ENCODE measurements around the gene OLA1.
A peak's percentile ranks its signal among the peaks of the same experiment; 100 is the strongest.

The OLA1 gene

DNA sequence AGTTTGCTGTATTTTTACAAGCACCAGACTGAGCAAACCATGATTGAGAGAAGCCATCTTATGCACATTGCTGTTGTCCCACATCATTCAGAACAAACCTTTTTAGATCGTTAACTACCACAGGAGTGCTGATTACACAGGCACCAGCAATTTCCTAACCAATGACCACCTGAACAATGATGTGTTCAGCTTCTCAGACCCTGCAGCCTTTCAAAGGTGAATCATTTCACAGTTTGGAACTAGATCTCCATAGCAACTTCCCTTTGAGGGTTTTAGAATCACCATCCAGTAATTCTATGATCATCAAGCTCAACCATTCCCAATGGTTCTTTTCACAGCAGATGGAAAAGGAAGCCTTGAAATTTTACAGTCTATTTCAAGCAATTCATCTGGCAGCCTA lies 71.4 kb downstream of the OLA1 start:
- DNase-seq: no peak

DNA sequence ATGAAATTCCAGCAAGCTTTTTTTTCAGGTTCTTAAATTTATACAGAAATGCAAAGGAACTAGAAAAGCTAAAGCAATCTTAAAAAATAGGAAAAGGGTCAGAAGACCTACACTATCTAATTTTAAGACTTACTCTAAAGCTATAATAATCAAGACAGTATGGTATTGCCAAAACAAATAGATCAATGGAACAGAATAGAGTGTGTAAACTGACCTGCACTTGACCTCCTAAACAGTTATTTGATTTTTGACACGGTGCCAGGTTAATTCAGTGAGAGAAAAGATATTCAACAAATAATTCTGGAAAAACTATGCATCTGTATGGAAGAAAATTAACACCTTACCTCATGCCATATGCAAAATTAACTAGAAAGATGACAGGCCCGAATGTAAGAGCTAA lies 73.6 kb downstream of the OLA1 start:
- DNase-seq: peak; percentile 78

DNA sequence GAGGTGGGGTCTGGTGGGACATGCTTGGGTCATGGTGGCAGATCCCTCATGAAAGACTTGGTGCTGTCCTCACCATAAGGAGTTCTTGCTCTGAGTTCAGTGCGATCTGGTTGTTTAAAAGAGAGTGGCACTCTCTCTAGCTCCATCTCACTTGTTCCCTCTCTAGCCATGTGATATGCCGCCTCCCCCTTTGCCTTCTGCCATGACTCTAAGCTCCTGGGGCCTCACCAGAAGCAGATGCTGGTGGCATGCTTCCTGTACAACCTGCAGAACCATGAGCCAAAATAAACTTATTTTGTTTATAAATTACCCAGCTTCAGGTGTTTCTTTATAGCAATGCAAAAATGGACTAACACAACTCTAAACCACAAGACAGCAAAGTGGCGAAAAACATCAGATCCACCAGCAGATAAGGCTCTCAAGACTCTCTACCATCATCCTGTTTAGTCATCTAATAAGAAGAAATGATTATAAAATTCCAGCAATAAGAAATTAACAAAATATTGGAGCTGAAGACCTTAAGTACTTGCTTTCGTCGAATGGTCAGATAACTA lies 75.5 kb downstream of the OLA1 start:
- no peak for DNase-seq

DNA sequence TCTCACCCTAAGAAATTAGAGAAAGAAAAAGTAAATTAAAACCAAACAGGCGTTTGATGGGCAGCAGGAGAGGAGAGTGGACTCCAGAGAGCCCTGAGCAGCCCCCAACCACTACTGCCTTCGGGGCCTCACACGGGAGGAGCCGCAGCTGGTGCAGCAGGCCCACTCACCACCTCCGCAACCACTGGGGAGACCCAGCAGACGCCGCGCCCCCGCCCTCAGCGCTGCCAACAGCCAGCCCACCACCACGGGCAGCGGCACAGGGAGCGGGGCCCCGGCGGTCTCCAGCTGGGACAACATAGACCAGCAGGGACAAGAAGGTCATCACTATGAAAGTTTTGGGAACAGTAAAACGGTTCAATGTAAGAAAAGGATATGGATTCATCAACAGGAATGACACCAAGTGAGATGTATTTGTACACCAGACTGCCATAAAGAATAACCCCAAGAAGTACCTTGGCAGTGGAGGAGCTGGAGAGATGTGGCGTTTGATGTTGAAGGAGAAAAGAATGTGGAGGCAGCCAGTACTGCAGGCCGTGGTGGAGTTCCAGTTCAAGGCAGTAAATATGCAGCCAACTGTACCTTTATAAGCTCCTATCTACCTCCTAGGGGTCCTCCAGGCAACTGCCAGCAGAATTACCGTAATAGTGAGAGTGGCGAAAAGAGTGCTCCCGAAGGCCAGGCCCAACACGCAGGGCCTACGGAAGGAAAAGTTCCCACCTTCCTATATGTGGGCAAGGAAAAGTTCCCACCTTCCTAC lies 76.5 kb downstream of the OLA1 start:
- no peak for DNase-seq

DNA sequence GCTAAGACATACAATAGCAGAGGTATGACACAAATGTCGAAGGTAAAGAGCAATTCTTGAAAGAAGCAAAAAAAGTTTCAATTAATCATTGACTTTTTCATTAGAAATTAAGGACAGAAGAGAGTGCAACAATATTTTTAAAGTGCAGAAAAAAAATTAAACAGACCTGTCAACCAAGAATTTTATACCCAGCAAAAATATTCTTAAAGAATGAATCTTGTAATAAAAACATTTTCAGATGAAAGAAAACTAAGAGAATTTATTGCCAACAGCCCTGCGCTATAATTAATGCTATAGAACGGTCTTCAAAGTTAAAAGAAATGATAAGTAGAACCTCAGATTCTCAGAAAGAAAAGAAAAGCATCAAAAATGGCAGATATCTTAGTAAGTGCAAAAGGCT lies 79.0 kb downstream of the OLA1 start:
- no peak for DNase-seq

GRCh38 chr2:174166261-174166660 lies 82.1 kb downstream of the OLA1 start:
- DNase-seq: no peak

- DNase-seq: no peak
Observed at GRCh38 chr2:174161490-174161889, 86.8 kb downstream of the OLA1 start.

DNA sequence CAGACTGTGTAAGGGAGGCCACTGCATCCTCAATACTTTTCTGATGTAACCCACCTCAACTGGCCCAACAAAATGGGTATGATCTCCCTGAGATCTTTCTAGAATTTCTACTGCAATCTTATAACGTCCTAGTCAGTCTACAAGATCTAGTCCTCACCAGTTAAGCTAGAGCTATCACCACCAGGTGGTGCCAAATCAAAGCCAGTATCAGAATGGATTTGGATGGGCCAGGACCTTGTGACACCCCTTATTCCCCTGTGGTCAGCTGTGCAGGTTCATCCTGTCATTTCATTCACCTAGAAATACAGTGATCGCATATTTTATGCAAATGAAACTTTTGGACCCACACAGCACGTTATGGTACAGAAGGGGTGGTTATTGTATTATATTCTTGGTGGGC lies 90.3 kb downstream of the OLA1 start:
- DNase-seq: peak; percentile 55

GRCh38 chr2:174157053-174157452 lies 91.3 kb downstream of the OLA1 start:
- DNase-seq: no peak

GRCh38 chr2:174153757-174154680 lies 94.3 kb downstream of the OLA1 start:
- no peak for DNase-seq

- DNase-seq: no peak
Observed at GRCh38 chr2:174149530-174149929, 98.8 kb downstream of the OLA1 start.

- no peak for DNase-seq
Observed at GRCh38 chr2:174148833-174149232, 99.5 kb downstream of the OLA1 start.

DNA sequence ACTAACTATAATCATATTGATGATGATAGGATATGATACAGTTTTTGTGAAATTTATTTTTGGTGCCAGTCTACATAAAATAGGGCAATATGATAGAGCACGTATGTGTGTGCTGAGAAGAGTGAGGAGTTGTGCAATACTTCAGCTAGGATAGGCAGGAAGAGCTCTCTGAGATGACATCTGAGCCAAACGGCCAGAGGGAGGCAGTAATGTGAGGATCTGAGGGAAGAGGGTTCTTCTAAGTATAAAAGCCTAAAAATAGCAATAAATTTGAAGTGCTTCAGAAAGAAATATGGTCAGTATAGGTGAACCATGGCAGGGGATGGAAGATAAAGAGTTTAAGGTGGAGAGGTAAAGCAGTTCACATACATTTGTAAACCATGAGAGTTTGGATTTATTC lies 102.5 kb downstream of the OLA1 start:
- DNase-seq: no peak

DNA sequence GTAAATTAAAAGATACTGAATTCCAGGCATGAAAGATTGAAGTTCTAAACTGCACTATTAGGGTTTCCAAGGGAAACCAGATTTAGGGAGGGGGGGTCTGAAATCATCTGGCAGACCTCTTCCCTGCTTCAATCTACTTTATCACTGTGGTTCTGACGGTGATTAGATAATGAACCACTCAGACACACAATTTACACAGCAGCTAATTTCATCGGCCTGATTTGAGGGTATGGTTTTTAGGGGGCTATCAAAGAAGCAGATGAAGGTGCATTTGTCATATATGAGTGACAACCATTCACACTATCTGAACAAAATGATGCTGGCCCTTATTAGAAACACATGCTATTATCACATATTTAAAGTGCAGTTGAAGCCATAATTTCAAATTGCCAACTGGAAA lies 106.0 kb downstream of the OLA1 start:
- DNase-seq: no peak

GRCh38 chr2:174138161-174138560 lies 110.2 kb downstream of the OLA1 start:
- DNase-seq: no peak

- no peak for DNase-seq
Observed at GRCh38 chr2:174135981-174136380, 112.4 kb downstream of the OLA1 start.

GRCh38 chr2:174125090-174125489 lies 123.2 kb downstream of the OLA1 start:
- no peak for DNase-seq

- no peak for DNase-seq
Observed at GRCh38 chr2:174124181-174124580, 124.2 kb downstream of the OLA1 start.

DNA sequence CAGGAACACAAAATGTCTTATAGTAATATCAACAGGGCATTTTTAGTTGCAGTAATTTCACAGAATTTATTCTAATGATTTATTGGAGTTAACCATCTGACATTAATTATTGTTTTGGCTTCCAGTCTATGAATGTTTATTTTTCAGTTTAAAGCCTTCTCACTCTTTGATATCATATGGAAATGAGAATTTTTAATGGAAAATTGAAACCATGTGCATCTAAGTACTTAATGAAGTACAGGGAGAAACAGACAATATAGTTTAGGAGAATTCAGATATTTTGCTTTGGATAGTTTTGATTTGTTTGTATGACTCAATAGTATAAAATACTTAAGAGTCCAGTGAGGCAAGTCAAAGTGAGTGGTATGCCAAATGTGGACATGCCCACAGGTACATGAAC lies 126.1 kb downstream of the OLA1 start:
- DNase-seq: no peak

GRCh38 chr2:174121612-174122011 lies 126.7 kb downstream of the OLA1 start:
- no peak for DNase-seq

DNA sequence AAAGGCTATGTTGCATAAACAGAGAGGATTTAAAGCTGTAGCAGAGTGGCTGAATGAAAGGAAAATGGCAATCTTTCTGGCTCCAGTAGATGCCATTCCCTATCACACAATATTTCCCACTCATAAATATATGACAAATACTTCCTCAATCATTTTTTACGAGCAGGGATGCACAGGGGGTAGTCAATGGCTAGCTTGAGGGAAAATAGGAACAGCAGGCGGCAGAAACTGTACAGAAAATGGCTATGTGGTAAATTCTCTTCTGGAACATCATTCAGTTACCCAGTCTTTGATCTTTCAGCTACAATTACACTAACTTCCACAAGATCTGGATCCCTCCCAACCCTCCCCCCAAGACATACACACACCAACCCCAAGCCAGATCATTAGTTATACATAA lies 127.2 kb downstream of the OLA1 start:
- no peak for DNase-seq

DNA sequence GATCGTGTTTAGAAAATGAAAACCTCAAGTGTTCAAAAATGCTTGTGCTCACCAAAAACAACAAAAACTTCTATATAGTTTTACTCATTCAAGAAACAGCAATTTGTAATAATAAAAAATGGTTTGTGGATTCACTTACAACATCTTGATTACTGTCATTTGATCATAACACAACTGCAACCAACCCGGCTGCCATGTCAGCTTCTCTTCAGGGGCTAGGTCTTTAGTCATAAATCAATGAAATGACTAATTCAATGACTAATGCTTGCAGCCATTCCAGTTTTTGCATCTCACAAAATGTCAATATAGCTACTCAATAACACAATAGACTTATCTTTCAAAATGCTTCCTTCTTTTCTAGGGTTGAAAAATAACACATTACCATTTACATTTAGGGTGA lies 128.0 kb downstream of the OLA1 start:
- DNase-seq: no peak

- no peak for DNase-seq
Observed at GRCh38 chr2:174117951-174118930, 130.1 kb downstream of the OLA1 start.

Measured in NCI-H510A treated with DMSO at 0.1 percent for 48 hours (cell line).